HG03432 (cell line): Measurements from ENCODE around the gene MT1F.
A peak's percentile ranks its signal among the peaks of the same experiment; 100 is the strongest.
"Not testable (repeated sequence)": the region's sequence is repeated elsewhere in the genome, so short reads cannot be mapped to it uniquely, and the experiment has no call there.

Experiments
- ATAC-seq: cut with Tn5 transposase; IDR thresholded peaks from one replicate; pipeline ENCODE4 v1.9.1; 2021; ENCODE audit warnings: mild to moderate bottlenecking, moderate library complexity; ENCODE audit not compliant: unreplicated experiment

The MT1F gene

DNA sequence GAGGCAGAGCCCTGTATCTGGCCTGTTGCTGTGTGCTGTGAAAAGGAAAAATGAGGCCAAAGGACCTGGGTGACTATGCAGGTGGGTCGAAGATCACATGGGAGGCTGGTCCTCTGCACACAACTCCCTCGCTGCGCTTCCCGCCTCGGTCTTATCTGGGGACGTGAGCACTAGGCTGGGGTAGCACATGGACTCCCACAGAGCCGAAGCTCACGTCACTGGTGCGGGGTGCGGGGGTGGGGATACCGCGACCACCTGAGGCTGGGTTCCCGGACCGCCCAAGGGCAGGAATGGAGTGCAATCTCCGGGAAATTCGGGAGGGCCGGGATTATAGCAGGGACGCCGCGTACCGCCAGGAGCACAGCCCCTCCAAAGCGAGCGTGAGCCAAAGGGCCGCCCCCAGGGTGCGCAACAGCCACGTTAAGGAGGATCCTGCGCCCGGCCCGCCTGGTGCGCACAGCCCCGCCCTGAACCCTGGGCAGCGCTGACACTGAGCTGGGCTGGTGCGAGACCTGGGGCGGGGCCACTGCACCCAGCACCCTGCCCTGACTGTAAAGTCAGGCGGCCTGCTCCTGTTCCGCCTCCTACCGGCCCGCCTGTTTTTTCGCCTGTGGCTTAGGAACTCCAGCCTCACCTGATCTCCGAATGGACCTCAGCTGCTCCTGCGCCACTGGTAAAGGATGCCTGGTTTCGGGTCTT is 14.5 kb upstream of the MT1F start:
- ATAC-seq, result peak; percentile 80

DNA sequence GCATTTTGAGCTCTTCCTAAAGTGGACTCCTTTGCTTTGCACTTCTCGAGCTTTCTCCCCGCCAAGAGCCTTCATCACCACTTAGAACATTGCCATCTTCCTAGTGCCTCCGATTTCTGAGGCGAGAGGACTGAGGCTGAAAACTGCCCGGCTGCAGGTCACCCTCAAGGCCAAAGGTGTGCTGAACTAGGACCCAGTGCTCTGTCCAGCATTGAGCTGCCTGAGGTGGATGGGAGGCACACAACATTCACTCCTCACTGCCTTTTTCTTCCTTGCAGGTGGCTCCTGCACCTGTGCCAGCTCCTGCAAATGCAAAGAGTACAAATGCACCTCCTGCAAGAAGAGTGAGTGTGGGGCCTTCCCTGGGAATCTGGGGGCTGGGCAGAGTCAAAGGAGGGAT is 13.9 kb upstream of the MT1F start:
- ATAC-seq, result no peak

DNA sequence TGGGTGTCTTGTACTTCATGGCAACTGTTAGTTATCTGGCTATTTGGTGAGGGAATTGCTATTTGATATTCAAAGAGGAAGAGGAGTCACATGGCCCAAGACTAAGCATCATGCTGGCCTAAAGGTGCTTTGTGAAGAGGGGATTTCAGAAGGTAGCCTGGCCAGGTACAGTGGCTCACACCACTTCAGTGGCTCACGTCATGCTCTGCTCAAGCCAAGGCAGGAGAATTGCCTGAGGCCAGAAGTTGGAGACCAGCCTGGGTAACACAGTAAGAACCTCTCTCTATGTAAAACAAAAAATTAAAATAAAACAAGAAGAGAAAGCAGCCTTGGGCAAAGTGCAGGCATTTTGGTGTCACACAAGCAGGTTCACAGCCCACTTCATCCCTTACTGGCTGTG is 12.4 kb upstream of the MT1F start:
- no peak for ATAC-seq

DNA sequence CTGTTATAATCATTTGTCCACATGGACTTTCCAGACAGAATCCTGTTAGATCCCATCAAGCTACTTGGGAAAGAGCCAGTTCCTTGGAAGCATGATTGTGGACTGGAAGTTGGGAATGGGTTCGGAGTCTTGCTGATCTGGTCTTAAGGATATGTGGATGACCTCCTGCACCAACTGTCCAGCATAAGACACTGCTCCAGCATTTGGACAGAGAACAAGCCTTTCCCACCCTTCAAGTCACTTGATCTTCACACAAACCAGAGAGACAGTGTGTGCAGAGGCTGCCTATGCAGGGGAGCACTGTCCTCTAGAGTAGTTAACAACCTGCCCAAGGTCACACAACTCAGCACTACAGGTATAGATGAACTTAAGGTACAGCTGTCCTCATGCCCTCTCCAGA is 11.9 kb upstream of the MT1F start:
- ATAC-seq, result no peak

DNA sequence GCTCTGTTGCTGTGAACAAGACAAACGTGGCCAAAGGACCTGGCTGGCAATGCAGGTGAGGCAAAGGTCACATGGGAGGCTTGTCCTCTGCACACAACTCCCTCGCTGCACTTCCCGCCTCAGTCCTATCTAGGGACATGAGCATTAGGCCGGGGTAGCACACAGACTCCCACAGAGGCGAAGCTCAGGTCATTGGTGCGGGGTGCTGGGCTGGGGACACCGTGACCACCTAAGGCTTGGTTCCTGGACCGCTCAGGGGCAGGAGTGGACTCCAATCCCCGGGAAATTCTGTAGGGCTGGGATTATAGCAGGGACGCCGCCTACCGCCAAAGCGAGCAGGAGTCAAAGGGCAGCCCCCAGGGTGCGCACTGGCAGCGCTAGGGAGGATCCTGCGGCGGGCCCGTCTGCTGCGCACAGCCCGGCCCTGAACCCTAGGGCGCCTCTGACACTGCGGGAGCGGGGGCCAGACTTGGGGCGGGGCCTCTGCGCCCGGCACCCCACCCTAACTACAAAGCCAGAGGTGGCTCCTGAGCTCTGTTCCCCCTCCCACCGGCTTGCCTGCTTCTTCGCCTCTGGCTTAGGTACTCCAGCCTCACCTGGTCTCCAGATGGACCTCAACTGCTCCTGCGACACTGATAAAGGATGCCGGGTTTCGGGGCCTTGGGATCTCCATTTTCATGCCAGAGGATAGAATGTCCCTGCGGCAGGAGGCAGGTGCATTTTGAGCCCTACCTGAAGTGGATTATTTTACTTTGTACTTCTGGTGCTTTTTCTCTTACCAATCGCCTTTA is 9.9 kb upstream of the MT1F start:
- no peak for ATAC-seq

DNA sequence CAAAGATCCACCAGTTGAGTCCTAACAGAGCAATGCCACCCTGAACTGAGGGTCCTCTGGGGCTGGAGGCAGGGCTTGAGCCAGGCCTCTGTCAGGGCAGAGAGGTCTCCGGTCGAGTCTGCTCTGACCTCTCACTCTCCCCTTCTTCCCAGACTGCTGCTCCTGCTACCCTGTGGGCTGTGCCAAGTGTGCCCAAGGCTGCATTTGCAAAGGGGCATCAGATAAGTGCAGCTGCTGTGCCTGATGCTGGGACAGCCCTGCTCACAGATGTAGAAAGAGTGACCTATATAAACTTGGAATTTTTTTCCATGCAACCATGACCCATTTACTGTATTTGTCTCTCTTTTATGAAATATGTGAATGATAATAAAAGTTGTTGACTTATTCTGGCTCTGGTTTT is 8.5 kb upstream of the MT1F start:
- ATAC-seq, result no peak

DNA sequence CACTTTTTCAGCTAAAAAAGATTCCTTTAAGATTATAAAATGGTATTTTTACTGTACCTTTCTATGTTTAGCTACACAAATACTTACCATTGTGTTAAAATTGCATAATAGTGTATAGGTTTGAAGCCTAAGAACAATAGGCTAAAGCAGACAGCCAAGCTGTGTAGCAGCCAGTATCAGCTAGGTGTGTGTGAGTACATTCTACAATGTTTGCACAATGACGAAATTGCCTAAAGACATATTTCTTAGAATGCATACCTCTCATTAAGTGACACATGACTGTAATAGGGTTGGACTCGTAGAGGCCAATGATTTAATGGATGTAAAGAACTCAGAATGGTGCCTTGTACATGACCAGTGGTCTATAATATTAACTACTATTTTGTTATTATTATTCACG is 7.9 kb upstream of the MT1F start:
- no peak for ATAC-seq

DNA sequence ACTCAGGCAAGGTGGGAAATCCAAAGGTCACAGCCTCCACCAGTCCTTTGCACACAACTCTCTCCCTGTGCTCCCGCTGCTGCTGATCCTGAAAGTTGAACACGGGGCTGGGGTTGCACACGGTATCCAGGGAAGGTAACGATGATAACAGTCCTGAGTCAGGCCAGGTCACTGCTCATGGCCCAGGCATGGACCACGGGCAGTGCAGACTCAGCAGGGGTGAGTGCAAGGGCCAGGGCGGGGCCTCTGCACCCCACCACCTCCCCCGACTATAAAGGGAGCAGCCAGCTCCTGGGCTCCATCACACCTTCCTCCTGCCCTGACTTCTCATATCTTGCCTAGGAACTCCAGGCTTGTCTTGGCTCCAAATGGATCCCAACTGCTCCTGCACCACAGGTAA is 6.2 kb upstream of the MT1F start, which contains the start of gene MT1B:
MT1B (plus strand) TSS at position 301 of the 400 bp plus-strand sequence; CDS start at position 369, 68 bp downstream.
- no peak for ATAC-seq

DNA sequence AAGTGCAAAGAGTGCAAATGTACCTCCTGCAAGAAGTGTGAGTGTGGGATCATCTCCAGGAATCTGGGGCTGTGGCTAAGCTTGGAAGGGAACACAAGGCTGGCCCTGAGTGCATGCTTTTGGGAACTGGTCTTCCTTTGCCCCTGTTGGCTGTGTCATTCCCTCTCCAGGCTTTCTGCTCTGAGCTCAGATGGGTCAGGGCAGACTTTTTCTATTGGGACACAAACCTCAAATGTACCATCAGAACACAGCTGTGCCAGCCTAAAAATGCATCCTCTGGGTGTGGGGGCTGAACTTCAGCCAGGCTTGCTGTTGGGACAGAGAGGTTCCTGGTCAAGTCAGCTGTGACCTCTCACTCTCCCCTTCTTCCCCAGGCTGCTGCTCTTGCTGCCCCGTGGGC is 5.2 kb upstream of the MT1F start:
- ATAC-seq, result no peak

DNA sequence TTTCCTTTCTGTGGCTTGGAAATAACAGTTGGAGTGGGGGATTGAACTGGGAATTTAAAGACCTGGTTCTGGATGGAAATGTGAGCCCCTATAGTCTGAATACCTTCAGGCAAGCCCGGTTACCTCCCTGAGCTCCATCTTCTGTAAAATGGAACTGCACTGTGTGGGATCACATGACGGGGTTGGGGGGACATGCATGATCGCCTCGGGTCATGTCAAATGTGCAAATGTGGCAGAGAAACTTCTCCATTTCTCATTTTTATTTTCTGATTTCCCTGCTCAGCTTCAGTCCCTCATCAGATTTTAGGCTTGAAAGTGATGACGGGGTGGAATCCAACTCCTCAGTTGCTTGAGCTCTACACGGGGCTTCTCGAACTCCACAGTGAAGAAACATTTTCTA is 4.5 kb upstream of the MT1F start:
- no peak for ATAC-seq

DNA sequence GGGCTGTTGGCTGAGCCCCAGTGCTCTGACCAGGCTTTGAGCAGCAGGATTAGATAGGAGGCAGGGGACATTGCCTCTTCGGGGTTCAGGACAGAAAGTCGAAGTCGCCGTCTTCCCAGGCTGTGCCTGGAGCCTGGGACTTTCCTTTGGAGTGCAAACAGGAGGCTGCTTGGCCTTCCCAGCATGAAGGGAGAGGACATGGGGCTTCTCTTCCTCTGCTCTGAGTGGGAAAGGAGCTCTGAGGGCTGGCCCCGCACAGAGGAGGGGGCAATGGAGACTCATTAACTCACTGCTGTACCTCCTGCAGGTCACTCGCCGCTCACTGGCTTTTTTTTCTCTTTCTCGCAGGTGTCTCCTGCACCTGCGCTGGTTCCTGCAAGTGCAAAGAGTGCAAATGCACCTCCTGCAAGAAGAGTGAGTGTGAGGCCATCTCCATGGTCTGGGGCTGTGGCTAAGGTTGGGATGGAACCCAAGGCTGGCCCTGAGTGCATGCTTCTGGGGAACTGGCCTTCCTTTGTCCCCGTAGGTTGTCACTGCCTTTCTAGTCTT is 642 bp downstream of the MT1F start:
- no peak for ATAC-seq

DNA sequence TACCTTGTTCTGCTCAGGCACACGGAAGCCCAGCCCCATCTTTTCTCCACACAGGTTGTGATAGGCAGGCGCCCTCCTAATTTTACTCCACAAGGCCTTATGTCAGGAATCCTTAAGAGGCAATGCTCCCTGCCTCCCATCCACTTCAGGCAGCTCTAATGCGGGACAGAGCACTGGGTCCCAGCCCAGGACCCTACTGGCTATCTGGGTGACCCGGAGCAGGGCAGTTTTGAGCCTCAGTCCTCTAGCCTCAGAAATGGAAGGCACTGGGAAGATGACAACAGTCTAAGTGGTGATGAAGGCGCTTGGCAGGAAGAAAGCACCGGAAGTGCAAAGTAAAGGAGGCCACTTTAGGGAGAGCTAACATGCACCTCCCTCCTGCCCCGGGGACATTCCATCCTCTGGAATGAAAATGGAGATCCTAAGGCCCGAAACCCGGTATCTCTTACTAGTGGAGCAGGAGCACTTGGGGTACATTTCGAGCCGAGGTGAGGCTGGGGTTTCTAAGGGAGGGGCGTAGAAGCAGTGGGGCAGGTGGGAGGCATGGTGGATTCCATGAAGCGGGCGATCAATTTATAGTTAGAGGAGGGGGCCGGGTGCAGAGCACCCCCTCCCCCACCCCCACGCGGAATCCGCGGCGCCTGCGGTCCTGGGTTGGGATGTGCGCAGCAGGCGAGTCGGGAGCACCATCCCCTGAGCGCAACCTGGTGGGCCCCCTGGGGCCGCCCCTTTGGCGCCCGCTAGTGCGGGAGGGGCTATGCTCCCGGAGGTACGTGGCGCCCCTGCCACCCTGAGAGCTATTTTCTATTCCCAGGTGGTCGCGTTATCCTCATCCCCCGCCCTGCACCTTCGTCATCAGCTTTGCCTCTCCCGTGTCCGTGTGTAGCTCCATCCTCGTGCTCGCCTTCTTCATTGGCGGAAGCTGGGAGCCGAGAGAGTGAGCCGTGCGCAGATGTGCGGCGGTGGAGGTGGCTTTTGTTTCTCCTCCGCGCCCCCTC is 4.9 kb downstream of the MT1F start:
- ATAC-seq, result no peak

DNA sequence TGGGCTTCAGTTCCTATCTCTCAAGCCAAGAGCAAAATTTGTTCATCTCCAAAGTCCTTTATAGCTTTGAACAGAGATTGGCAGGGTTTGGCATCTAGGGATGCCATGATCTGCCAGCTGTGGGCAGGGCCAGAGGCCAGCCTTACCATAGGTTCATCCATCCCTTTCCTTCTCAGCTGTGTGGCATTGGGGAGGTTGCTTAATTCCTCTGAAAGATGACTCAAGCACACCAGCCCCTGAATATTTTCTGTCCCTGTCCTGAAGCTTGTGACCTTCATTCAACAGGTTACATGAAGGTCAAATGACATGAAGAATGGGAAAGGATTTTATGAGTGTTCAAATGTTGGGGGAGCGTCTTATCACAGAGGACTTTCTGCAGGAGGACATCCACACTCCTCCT is 6.7 kb downstream of the MT1F start:
- ATAC-seq, result no peak

DNA sequence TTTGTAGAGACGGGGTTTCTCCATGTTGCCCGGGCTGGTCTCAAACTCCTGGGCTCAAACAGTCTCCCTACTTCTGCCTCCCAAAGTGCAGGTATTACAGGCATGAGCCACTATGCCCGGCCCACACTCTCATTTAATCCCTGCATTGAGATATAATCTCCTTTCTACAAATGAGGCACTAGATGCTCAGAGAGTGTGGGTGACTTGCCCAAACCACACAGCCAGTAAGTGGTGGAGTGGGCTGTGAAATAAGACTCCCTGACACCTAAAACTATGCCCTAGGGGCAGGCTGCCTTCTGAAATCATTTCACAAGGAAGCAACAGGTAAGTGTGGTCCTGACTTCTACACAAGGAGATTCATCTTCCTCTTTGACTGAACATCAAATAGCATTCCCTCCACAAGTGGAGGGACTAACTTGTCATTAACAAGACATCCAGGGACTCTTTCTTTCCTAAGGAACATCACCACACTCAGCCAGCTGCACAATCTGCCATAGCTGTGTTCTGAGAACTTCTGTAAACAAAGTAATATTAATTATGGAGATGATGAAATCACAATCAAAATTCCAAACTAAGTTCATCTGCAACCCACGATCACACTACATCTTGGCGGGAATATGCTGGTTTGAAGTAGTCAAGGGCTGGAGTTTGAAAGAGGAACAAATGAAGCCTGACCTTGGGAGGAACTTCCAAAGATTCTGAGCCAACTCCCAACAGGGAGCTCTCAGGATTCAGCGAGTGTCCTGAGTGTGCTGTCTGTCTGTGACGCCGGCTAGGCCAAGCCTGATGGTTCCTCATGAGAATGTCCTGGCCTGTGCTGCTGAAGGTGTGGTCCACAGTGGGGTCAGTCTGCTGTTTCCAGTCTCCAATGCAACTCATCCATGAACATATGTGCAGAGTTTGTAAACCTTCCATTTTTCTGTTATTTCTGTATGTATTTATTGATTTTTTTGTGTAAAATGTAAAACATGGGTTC is 7.8 kb downstream of the MT1F start:
- not testable (repeated sequence) for ATAC-seq

DNA sequence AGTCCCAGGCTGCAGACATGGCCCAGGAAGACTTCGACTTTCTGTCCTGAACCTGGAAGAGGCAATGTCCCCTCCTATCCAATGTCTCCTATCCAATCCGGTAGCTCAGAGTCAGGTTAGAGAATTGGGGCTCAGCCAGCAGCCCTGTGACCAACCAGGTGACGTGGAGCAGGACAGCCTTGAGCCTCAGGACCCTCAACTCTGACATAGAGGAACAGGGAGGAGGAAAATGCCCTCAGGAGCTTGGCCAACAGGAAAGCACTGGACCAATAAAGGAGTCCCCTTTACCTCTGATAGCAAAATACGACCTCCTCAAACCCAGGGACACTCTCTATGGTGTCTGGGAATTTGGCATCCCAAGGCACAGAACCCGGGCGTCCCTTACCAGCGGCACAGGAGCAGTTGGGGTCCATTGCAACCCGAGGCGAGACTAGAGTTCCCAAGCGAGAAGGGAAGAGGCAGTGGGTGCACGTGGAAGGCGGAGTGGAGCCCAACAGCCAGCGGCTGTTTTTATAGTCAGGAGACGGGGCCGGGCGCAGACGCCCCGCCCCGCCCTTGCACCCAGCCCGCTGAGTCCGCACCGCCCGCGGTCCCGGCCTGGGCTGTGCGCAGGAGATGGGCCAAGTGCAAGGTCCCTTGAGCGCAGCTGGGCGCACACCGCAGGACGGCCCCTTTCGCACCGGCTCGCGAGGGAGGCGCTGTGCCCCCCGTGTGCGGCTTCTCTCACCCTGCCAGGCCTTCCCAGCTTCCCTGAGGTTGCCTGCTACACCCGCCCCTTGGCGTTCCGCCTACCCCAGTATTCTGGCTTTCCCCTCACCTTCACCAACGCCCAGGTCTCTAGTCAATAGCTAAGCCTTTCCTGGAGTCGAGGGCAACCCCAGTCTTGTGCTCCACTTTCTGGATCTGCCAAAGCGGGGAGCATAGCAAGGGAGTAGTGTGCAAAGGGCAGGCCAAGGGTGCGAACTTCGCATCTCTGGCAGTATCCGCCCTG is 10.1 kb downstream of the MT1F start, which contains the start of gene MT1G:
MT1G (minus strand) TSS at position 485 of the 991 bp plus-strand sequence; CDS start at position 413, 72 bp downstream.
- ATAC-seq, result no peak

DNA sequence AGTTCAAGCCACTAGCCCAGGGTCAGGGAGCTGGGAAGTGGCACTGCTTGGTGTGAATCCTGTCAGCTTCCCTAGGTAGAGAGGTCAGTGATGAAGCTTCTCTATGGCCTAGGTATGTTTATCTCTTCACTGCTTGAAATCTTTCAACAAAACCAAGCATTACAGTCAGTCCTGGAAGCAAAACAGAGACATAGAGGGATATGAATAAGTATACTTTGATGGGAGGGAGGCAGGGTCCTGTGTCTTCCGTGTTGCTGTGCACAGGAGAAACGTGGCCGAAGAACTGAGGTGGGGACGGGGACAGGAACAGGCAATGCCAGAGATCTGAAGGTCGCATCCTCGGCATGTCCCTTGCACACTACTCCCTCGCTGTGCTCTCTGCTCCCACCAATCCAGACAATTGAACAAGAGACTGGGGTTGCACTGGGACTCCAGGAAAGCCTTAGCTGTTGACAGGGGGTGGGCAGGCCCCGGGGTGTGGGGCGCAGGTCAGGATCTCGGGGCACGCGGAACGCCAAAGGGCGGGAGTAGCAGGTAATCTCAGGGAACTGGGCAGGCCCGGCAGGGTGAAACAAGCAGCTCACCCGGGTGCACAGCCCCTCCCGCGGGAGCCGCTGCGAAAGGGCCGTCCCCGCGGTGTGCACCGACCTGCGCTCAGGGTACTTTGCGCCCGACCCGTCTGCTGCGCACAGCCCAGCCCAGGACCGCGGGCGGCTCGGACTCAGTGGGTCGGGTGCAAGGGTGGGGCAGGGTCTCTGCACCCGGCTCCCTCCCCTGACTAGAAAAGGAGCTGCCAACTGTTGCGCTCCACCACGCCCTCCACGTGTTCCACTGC is 11.5 kb downstream of the MT1F start, which contains the start of gene MT1H:
MT1H (plus strand) TSS at position 810 of the 835 bp plus-strand sequence. CDS start 71 bp downstream, outside the sequence.
- no peak for ATAC-seq

DNA sequence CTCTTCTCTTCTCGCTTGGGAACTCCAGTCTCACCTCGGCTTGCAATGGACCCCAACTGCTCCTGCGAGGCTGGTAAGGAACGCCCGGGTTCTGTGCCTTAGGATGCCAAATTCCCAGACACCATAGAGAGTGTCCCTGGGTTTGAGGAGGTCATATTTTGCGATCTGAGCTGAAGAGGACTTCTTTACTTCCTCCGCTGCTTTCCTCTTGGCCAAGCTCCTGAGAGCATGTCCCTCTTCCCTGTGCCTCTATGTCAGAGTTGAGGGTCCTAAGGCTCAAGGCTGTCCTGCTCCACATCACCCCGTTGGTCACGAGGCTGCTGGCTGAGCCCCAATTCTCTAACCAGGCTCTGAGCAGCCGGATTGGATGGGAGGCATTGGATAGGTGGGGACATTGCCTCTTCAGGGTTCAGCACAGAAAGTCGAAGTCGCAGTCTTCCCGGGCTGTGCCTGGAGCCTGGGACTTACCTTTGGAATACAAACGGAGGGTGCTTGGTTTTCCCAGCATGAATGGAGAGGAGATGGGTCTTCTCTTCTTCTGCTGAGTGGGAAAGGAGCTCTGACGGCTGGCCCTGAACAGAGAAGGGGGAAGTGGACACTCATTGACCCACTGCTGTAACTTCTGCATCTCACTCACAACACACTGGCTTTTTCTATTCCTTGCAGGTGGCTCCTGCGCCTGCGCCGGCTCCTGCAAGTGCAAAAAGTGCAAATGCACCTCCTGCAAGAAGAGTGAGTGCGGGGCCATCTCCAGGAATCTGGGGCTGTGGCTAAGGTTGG is 12.3 kb downstream of the MT1F start:
- ATAC-seq, result no peak
